DND-41 (cell line): ENCODE data around the gene NSG2.

Source experiments
- ATAC-seq: fragments of 200-7000 bp; cut with Tn5 transposase; 3 replicates; pipeline ENCODE4 v1.9.1; 2021; ENCODE audit warnings: low read depth; ENCODE audit not compliant: insufficient read depth
- DNase-seq: peaks from one replicate; pipeline ENCODE4 v3.0.0-alpha.2; 2020
- H2AFZ ChIP-seq: 2 replicates; pipeline ENCODE4 v1.6.0; 2012; ENCODE audit warnings: low read depth, low read length
- H3K27ac ChIP-seq: 2 replicates; pipeline ENCODE4 v1.5.1; 2012; ENCODE audit warnings: low read length, inconsistent platforms
- H3K27me3 ChIP-seq: fragments of 200-600 bp; sonication (generic); 2 replicates; pipeline ENCODE4 v1.6.0; 2012; ENCODE audit warnings: low read length, mild to moderate bottlenecking, inconsistent platforms; ENCODE audit not compliant: insufficient read depth, poor library complexity
- H3K36me3 ChIP-seq: 2 replicates; pipeline ENCODE4 v1.5.1; 2012; ENCODE audit warnings: low read length, inconsistent platforms; ENCODE audit not compliant: insufficient read depth
- H3K4me1 ChIP-seq: 2 replicates; pipeline ENCODE4 v1.5.1; 2012; ENCODE audit warnings: mild to moderate bottlenecking, low read length; ENCODE audit not compliant: insufficient read depth
- H3K4me2 ChIP-seq: 2 replicates; pipeline ENCODE4 v1.6.0; 2012; ENCODE audit warnings: mild to moderate bottlenecking, moderate library complexity, low read length, inconsistent platforms; ENCODE audit not compliant: insufficient read depth
- H3K4me3 ChIP-seq, 2 experiments: fragments of 200-600 bp in 1 of 2; shearing (Covaris generic) in 1 of 2; 2 replicates each; pipeline ENCODE4 v1.5.1; 2012 to 2016; ENCODE audit warnings: inconsistent platforms in 2 of 2, low read length in 2 of 2, mild to moderate bottlenecking in 2 of 2, low read depth in 1 of 2, moderate library complexity in 1 of 2
- H3K79me2 ChIP-seq: 2 replicates; pipeline ENCODE4 v1.6.0; 2012; ENCODE audit warnings: low read length, inconsistent platforms; ENCODE audit not compliant: insufficient read depth
- H3K9ac ChIP-seq: 2 replicates; pipeline ENCODE4 v1.6.0; 2012; ENCODE audit warnings: low read depth, mild to moderate bottlenecking, inconsistent platforms, low read length, moderate library complexity
- H3K9me3 ChIP-seq: 2 replicates; pipeline ENCODE4 v1.5.1; 2012; ENCODE audit warnings: low read length, moderate library complexity, mild to moderate bottlenecking, inconsistent platforms; ENCODE audit not compliant: insufficient read depth, severe bottlenecking
- H4K20me1 ChIP-seq: 2 replicates; pipeline ENCODE4 v1.6.0; 2012; ENCODE audit warnings: low read length; ENCODE audit not compliant: insufficient read depth
- EZH2 ChIP-seq: IDR thresholded peaks from 3 replicates; pipeline ENCODE4 v1.6.1; 2012; ENCODE audit warnings: borderline replicate concordance, low read depth, mild to moderate bottlenecking, moderate library complexity, low read length, inconsistent platforms; ENCODE audit not compliant: severe bottlenecking
- TF ChIP-seq, protein P1 (sequence below): IDR thresholded peaks from 2 replicates; pipeline ENCODE4 v1.5.1; 2012; ENCODE audit warnings: borderline replicate concordance, low read length, moderate library complexity, mild to moderate bottlenecking; ENCODE audit not compliant: poor library complexity, severe bottlenecking; ENCODE audit errors: extremely low read depth

Gene NSG2

GRCh38 chr5:174109698-174110260 is 64.3 kb downstream of the NSG2 start:
- Histone ChIP-seq H3K4me2 (no peak overlapping the region), H3K36me3 (no peaks in the 10 kb centered on the region), H3K4me1 (no peaks in the 10 kb centered on the region), H3K79me2 (no peaks in the 10 kb centered on the region), H3K9ac (no peak overlapping the region), H4K20me1 (no peaks in the 10 kb centered on the region; the same call in 1 of the 2 replicates), H3K4me3 (no peak overlapping the region), H3K27ac (no peak overlapping the region), H3K9me3 (no peaks in the 10 kb centered on the region), H2AFZ (no peak overlapping the region), H3K27me3 (peaks cover 19% of the 10 kb centered on the region)
- DNase-seq = no peak
- no peak for TF ChIP-seq EZH2
- TF ChIP-seq, protein P1, sequence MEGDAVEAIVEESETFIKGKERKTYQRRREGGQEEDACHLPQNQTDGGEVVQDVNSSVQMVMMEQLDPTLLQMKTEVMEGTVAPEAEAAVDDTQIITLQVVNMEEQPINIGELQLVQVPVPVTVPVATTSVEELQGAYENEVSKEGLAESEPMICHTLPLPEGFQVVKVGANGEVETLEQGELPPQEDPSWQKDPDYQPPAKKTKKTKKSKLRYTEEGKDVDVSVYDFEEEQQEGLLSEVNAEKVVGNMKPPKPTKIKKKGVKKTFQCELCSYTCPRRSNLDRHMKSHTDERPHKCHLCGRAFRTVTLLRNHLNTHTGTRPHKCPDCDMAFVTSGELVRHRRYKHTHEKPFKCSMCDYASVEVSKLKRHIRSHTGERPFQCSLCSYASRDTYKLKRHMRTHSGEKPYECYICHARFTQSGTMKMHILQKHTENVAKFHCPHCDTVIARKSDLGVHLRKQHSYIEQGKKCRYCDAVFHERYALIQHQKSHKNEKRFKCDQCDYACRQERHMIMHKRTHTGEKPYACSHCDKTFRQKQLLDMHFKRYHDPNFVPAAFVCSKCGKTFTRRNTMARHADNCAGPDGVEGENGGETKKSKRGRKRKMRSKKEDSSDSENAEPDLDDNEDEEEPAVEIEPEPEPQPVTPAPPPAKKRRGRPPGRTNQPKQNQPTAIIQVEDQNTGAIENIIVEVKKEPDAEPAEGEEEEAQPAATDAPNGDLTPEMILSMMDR = no peak
- ATAC-seq = no peak

DNA sequence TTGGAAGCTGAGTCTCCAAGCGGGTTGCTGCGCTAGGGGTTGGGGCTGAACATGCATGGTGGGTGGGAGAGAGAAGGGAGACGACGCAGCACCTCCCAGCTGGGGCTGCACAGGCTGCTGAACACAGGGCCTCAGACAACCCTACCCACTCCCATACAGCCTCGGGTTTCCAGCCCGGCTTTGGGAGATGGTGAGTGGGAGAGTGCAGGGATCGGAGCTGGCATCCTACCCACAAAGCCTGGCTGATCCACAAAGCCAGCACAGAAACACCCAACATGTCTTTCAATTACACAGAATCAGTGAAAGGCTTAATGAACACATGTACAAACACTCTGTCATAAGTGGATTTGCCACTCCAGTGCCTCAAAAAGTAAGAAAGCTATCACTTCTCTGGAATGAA is 64.8 kb downstream of the NSG2 start:
- Histone ChIP-seq H2AFZ (no peak overlapping the region), H3K36me3 (no peaks in the 10 kb centered on the region), H3K9ac (no peak overlapping the region), H3K79me2 (no peaks in the 10 kb centered on the region), H3K27ac (no peak overlapping the region), H3K4me3 (no peak overlapping the region), H3K27me3 (peaks cover 19% of the 10 kb centered on the region), H4K20me1 (no peaks in the 10 kb centered on the region; the same call in 1 of the 2 replicates), H3K4me1 (no peaks in the 10 kb centered on the region), H3K4me2 (no peak overlapping the region), H3K9me3 (no peaks in the 10 kb centered on the region)
- DNase-seq (no peak), ATAC-seq (no peak)
- no peak for TF ChIP-seq EZH2
- TF ChIP-seq, protein P1 = no peak

DNA sequence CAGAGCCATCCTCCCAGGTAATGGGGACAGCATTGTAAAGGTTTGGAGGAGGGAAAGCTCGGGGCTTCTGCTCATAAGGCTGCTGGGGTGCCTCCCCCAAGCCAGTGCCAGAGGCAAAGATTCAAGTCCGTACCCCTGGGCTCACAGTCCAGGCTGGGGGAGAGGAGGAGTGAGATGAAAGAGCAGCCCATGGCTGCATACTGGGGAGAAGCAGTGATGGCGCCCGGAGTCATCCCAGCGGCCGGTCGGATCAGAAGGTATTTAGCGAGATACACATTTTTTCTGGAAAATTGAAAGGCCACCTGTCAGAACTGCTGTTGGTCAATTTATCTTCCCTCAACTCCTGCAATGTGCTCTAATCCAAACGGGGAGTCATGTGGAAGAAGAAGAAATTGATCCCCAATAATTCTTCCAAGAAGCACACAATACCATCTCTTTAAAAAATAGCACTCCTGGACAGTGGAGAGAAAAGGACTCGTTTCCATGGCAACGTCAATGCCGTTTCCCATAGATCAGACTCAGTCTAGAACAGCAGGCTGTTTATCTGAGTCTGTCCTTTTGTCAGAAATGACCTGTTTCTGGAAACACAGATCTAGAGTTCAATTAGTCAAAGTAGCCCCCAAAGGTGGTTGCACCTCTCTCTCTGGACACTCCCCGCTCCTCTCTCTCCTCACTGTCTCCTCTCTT is 65.9 kb downstream of the NSG2 start:
- Histone ChIP-seq H3K4me1 (no peaks in the 10 kb centered on the region), H3K79me2 (no peaks in the 10 kb centered on the region), H3K36me3 (no peaks in the 10 kb centered on the region), H3K9me3 (no peaks in the 10 kb centered on the region), H3K9ac (no peak overlapping the region), H3K27ac (no peak overlapping the region), H4K20me1 (no peaks in the 10 kb centered on the region; the same call in 1 of the 2 replicates), H3K4me2 (no peak overlapping the region), H3K4me3 (no peak overlapping the region), H2AFZ (no peak overlapping the region), H3K27me3 (peaks cover 19% of the 10 kb centered on the region)
- TF ChIP-seq, protein P1 = no peak
- TF ChIP-seq EZH2 = no peak
- ATAC-seq (no peak), DNase-seq (no peak)

DNA sequence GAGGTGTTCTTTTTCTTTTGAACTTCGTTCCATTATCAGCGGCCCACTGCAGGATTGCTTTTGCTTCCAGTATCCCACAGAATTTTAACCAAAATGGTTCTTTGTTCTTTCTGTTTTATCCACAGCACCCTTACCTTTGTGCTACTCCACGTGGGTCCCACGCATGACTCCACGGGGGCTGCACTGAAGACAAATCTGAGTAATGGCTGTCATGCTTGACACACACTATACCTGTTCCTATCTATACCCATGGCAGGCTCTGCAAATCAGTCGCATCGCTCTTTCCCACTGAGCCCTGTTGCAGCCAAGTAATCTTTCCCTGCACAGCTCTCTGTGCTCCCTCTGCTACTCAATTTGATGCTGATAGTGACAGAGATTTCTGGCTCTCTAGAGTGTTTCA is 69.7 kb downstream of the NSG2 start:
- no peaks in the 10 kb centered on the region; the same call in 1 of the 2 replicates for H4K20me1 ChIP-seq
- TF ChIP-seq, protein P1 = no peak
- no peak for TF ChIP-seq EZH2
- DNase-seq (no peak), ATAC-seq (no peak)
- no peak overlapping the region for H3K4me2 ChIP-seq
- H3K36me3 ChIP-seq = no peaks in the 10 kb centered on the region
- H3K9ac ChIP-seq = no peak overlapping the region
- H3K9me3 ChIP-seq = no peaks in the 10 kb centered on the region
- peaks cover under 1% of the 10 kb centered on the region for H3K27me3 ChIP-seq
- no peaks in the 10 kb centered on the region for H3K79me2 ChIP-seq
- no peak overlapping the region for H3K4me3 ChIP-seq
- H2AFZ ChIP-seq = no peak overlapping the region
- H3K27ac ChIP-seq = no peak overlapping the region
- H3K4me1 ChIP-seq = no peaks in the 10 kb centered on the region
